WI38 (cell line): ENCODE data around the gene EIF3D.

Source experiments
- H3K4me3 ChIP-seq: 2 replicates; pipeline ENCODE4 v1.5.1; 2011; ENCODE audit warnings: low read depth, mild to moderate bottlenecking, control low read depth, low read length
- CTCF ChIP-seq: IDR thresholded peaks from 2 replicates; pipeline ENCODE4 v1.5.1; 2012; ENCODE audit warnings: low read depth, mild to moderate bottlenecking, control low read depth, low read length

EIF3D gene

GRCh38 chr22:36486619-36487384 is 42.2 kb downstream of the EIF3D start:
- peak; percentile 82 for TF ChIP-seq CTCF
- no peak overlapping the region for H3K4me3 ChIP-seq

- no peak for TF ChIP-seq CTCF
- H3K4me3 ChIP-seq: peak within 1 kb of the TSS; percentile 69
Measured at GRCh38 chr22:36481393-36482168, 47.4 kb downstream of the EIF3D start, which contains the start of gene TXN2. Gene TXN2 (minus strand): TSS chr22:36481640. CDS start chr22:36480837, 803 bp downstream.

GRCh38 chr22:36480941-36481392 is 48.0 kb downstream of the EIF3D start:
- H3K4me3 ChIP-seq: peak overlapping the region; percentile 69
- TF ChIP-seq CTCF: no peak

GRCh38 chr22:36478966-36479365 is 50.0 kb downstream of the EIF3D start:
- no peak overlapping the region for H3K4me3 ChIP-seq
- TF ChIP-seq CTCF: no peak

GRCh38 chr22:36475341-36475740 is 53.6 kb downstream of the EIF3D start:
- H3K4me3 ChIP-seq: no peak overlapping the region
- no peak for TF ChIP-seq CTCF

- H3K4me3 ChIP-seq: no peak overlapping the region
- no peak for TF ChIP-seq CTCF
Measured at GRCh38 chr22:36472689-36473088, 56.3 kb downstream of the EIF3D start.

- TF ChIP-seq CTCF: no peak
- H3K4me3 ChIP-seq: no peak overlapping the region
Measured at GRCh38 chr22:36471341-36471821, 57.6 kb downstream of the EIF3D start.
